A549 treated with AZD2906 at 1 μM for 4 hours (cell line): ENCODE results near the gene C1QL1. TPM values are rescaled to one million over a fixed set of nuclear protein-coding genes. Genes with fewer than 3 reads are reported as not detected.

Experiments
- total RNA-seq: library from RNA; stranded (reverse); fragments of 200-300 nt; extraction: Qiagen RNA extraction; gene quantifications from 5 replicates; pipeline ENCODE4 v1.2.3, GENCODE V29; 2022

Gene C1QL1
- total RNA-seq, result 15.1 to 35.0 TPM (median 30.3 TPM) in 5 replicates

GRCh38 chr17:44968225-44969143 lies at the start of gene C1QL1:
C1QL1 (minus strand) TSS chr17:44968303; CDS start chr17:44968048, 255 bp downstream.

DNA sequence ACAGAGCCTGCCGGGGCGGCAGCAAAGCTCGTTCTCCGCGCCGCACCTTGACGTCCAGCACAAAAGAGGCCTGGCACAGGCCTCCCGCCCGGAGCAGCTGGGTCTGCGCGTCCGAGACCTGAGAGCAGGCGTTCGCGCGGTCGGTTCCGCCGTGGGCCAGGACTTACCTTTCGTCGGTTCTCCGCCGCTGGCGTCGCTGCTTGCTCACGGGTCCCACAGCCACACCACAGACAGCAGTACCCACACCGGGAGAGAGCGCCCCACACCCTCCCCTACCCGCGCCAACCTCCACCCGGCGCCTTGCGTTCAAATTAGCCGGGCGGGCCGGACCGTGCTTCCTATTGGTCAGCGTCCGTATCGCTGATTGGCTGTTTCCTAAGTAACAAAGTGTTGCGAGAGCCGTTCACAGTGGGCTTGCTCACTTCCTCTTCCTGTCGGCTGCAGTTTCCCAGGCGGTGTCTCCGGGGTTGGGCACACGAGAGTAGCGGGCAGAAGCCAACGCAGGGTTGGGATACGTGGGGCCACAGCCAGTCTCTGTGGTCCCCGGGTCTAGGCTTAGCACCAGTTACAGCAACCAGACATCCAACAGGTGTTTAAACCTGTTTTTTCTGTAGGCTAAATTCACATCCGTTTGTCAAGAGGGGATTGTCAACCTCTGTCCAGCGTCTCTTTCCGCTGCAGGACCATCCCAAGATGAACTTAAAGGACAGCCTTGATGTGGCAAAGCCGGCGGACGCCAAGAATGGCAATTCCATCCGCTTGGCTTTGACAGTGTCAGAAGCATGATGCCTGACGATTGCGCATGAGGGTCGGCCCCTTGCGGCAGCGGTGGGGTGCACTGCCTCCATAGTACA lies 20.4 kb downstream of the C1QL1 start, which contains the start of gene KIF18B:
Gene KIF18B (minus strand): TSS at position 313 of the 854 bp plus-strand sequence. CDS start 11,429 bp downstream, outside the sequence.

GRCh38 chr17:44915321-44915726 lies 52.8 kb downstream of the C1QL1 start, which contains the start of gene GFAP:
GFAP (minus strand) TSS chr17:44915500; CDS start chr17:44915486, 14 bp downstream.

Other genes starting within 250 kb of the C1QL1 start
- 1.8 to 2.6 TPM (median 1.9 TPM) in 5 replicates for gene ADAM11, start 209.3 kb downstream of the C1QL1 start, total RNA-seq
- 23.1 to 30.1 TPM (median 26.1 TPM) in 5 replicates for gene GJC1, start 138.0 kb downstream of the C1QL1 start, total RNA-seq
- gene HIGD1B, start 120.4 kb downstream of the C1QL1 start, total RNA-seq, result not detected in 5 replicates
- gene EFTUD2, start 68.9 kb downstream of the C1QL1 start, total RNA-seq, result 127 to 175 TPM (median 138 TPM) in 5 replicates
- 0.36 to 0.66 TPM (median 0.57 TPM) in 5 replicates for gene GFAP, start 52.8 kb downstream of the C1QL1 start, total RNA-seq
- 30.5 to 38.1 TPM (median 36.8 TPM) in 5 replicates for gene KIF18B, start 20.5 kb downstream of the C1QL1 start, total RNA-seq
- gene DCAKD, start 83.3 kb upstream of the C1QL1 start, total RNA-seq, result 16.2 to 19.9 TPM (median 16.7 TPM) in 5 replicates
- gene NMT1, start 93.0 kb upstream of the C1QL1 start, total RNA-seq, result 147 to 397 TPM (median 154 TPM) in 5 replicates
- 126 to 190 TPM (median 170 TPM) in 5 replicates for gene PLCD3, start 164.2 kb upstream of the C1QL1 start, total RNA-seq
- 6.4 to 7.7 TPM (median 7.5 TPM) in 5 replicates for gene ACBD4, start 167.4 kb upstream of the C1QL1 start, total RNA-seq
- gene HEXIM1, start 180.2 kb upstream of the C1QL1 start, total RNA-seq, result 38.3 to 50.5 TPM (median 45.4 TPM) in 5 replicates
- 13.0 to 18.2 TPM (median 14.8 TPM) in 5 replicates for gene HEXIM2, start 193.6 kb upstream of the C1QL1 start, total RNA-seq